Measurements from ENCODE around the gene MORC3.

MORC3 gene

GRCh38 chr21:36425286-36425685 is 105.3 kb downstream of the MORC3 start:
- DNase-seq: no peak
